IMR-90 (cell line): ENCODE measurements around the gene PRR16. TPM values are rescaled to one million over a fixed set of nuclear protein-coding genes. Genes with fewer than 3 reads are reported as not detected.

Experiments used
- ATAC-seq: fragments of 200-7000 bp; cut with Tn5 transposase; 2 replicates; pipeline ENCODE4 v1.9.1; 2020; ENCODE audit warnings: low read depth, mild to moderate bottlenecking, moderate library complexity
- BruUV-seq: library from RNA; stranded (reverse); fragments of 400-500 nt; replicated peaks from 2 replicates; lab custom pipeline; 2021; lab: Mats Ljungman, UMichigan
- CTCF ChIA-PET: fragments of 300-600 bp; formaldehyde crosslinking; extraction: SDS; loops from one replicate; lab custom pipeline; 2021; ENCODE audit warnings: antibody characterized with exemption; lab: Yijun Ruan, JAX
- POLR2A ChIA-PET: fragments of 300-600 bp; sonication (Branson Sonifier 250); formaldehyde crosslinking; loops from one replicate; lab custom pipeline; 2022; ENCODE audit warnings: antibody characterized with exemption; ENCODE audit not compliant: unreplicated experiment; lab: Charles Lee
- DNase-seq: peaks from one replicate; pipeline ENCODE4 v3.0.0; 2013
- H2AFZ ChIP-seq: replicated peaks from 2 replicates; pipeline ENCODE3; 2013; ENCODE audit warnings: low read length, mild to moderate bottlenecking; ENCODE audit not compliant: poor library complexity
- H2AK5ac ChIP-seq: 2 replicates; pipeline ENCODE4 v1.6.1; 2013; ENCODE audit warnings: low read depth, low read length, inconsistent platforms
- H2AK9ac ChIP-seq: replicated peaks from 2 replicates; pipeline ENCODE3; 2013; ENCODE audit warnings: mild to moderate bottlenecking, low read depth, low read length, moderate library complexity; ENCODE audit not compliant: poor library complexity
- H2BK120ac ChIP-seq: 2 replicates; pipeline ENCODE4 v1.6.1; 2013; ENCODE audit warnings: low read depth, low read length, inconsistent platforms
- H2BK15ac ChIP-seq: 3 replicates; pipeline ENCODE4 v1.6.1; 2013; ENCODE audit warnings: low read depth, low read length, inconsistent platforms
- H2BK20ac ChIP-seq: 2 replicates; pipeline ENCODE4 v1.6.1; 2013; ENCODE audit warnings: low read depth, mild to moderate bottlenecking, inconsistent platforms, low read length, moderate library complexity
- H2BK5ac ChIP-seq: 2 replicates; pipeline ENCODE4 v1.6.1; 2013; ENCODE audit warnings: mild to moderate bottlenecking, low read depth, low read length, inconsistent platforms; ENCODE audit not compliant: poor library complexity, severe bottlenecking
- H3K14ac ChIP-seq: replicated peaks from 2 replicates; pipeline ENCODE4 v1.6.1; 2013; ENCODE audit warnings: low read depth, low read length, inconsistent platforms
- H3K18ac ChIP-seq: 2 replicates; pipeline ENCODE4 v1.6.1; 2013; ENCODE audit warnings: low read depth, low read length, control low read depth
- H3K23ac ChIP-seq: 2 replicates; pipeline ENCODE4 v1.6.1; 2013; ENCODE audit warnings: low read depth, low read length, inconsistent platforms
- H3K27ac ChIP-seq: 2 replicates; pipeline ENCODE4 v1.5.1; 2013; ENCODE audit warnings: mild to moderate bottlenecking, control low read depth, low read length; ENCODE audit not compliant: insufficient read depth
- H3K27me3 ChIP-seq: 2 replicates; pipeline ENCODE4 v1.6.1; 2013; ENCODE audit warnings: low read length; ENCODE audit not compliant: control insufficient read depth, insufficient read depth
- H3K36me3 ChIP-seq: 2 replicates; pipeline ENCODE4 v1.6.1; 2013; ENCODE audit warnings: low read length, mixed read lengths; ENCODE audit not compliant: control insufficient read depth, insufficient read depth
- H3K4ac ChIP-seq: 2 replicates; pipeline ENCODE4 v1.6.1; 2013; ENCODE audit warnings: low read depth, low read length, inconsistent platforms
- H3K4me1 ChIP-seq: 2 replicates; pipeline ENCODE4 v1.6.1; 2013; ENCODE audit warnings: low read length, mixed read lengths; ENCODE audit not compliant: control insufficient read depth, insufficient read depth
- H3K4me2 ChIP-seq: 2 replicates; pipeline ENCODE4 v1.6.1; 2013; ENCODE audit warnings: low read depth, mild to moderate bottlenecking, control low read depth, low read length, moderate library complexity
- H3K4me3 ChIP-seq: 2 replicates; pipeline ENCODE4 v1.5.1; 2013; ENCODE audit warnings: low read depth, mild to moderate bottlenecking, control low read depth, low read length, moderate library complexity; ENCODE audit not compliant: insufficient read depth
- H3K56ac ChIP-seq: 2 replicates; pipeline ENCODE4 v1.6.1; 2013; ENCODE audit warnings: low read length, inconsistent platforms; ENCODE audit not compliant: insufficient read depth; ENCODE audit errors: extremely low read depth
- H3K79me1 ChIP-seq, 2 experiments: 2 replicates each; pipeline ENCODE4 v1.6.1; 2013; ENCODE audit warnings: low read length in 2 of 2, inconsistent platforms in 1 of 2, low read depth in 1 of 2
- H3K9ac ChIP-seq: 2 replicates; pipeline ENCODE4 v1.6.1; 2013; ENCODE audit warnings: low read depth, low read length, control low read depth
- H3K9me1 ChIP-seq: 2 replicates; pipeline ENCODE4 v1.6.1; 2013; ENCODE audit warnings: low read length, inconsistent platforms; ENCODE audit not compliant: insufficient read depth
- H3K9me3 ChIP-seq: 2 replicates; pipeline ENCODE4 v1.6.1; 2013; ENCODE audit warnings: low read length; ENCODE audit not compliant: control insufficient read depth, insufficient read depth
- H4K20me1 ChIP-seq: 2 replicates; pipeline ENCODE4 v1.6.1; 2013; ENCODE audit warnings: low read length, inconsistent platforms; ENCODE audit not compliant: insufficient read depth
- H4K5ac ChIP-seq: 2 replicates; pipeline ENCODE4 v1.6.1; 2013; ENCODE audit warnings: mild to moderate bottlenecking, low read depth, low read length, control low read depth
- H4K8ac ChIP-seq, 2 experiments: 2 replicates each; pipeline ENCODE4 v1.6.1; 2013; ENCODE audit warnings: low read depth in 2 of 2, low read length in 2 of 2, control low read depth in 1 of 2, inconsistent platforms in 1 of 2
- H4K91ac ChIP-seq: 2 replicates; pipeline ENCODE4 v1.6.1; 2013; ENCODE audit warnings: low read depth, low read length, inconsistent platforms; ENCODE audit not compliant: insufficient read depth
- CEBPB ChIP-seq: IDR thresholded peaks from 2 replicates; pipeline ENCODE4 v1.6.1; 2012; ENCODE audit warnings: low read depth, low read length, improper control_type of control experiment
- CHD1 ChIP-seq: IDR thresholded peaks from 2 replicates; pipeline ENCODE4 v1.6.1; 2012; ENCODE audit warnings: low read depth, low read length, improper control_type of control experiment
- MAFK ChIP-seq: IDR thresholded peaks from 2 replicates; pipeline ENCODE4 v1.6.1; 2012; ENCODE audit warnings: low read depth, low read length, improper control_type of control experiment
- MXI1 ChIP-seq: IDR thresholded peaks from 2 replicates; pipeline ENCODE4 v1.6.1; 2012; ENCODE audit warnings: low read depth, mild to moderate bottlenecking, low read length, moderate library complexity, borderline replicate concordance
- NFE2L2 ChIP-seq: fragments of 150-350 bp; IDR thresholded peaks from 2 replicates; pipeline ENCODE4 v1.6.1; 2016; ENCODE audit warnings: low read depth, mild to moderate bottlenecking, low read length
- POLR2A ChIP-seq: IDR thresholded peaks from 2 replicates; pipeline ENCODE4 v1.6.1; 2012; ENCODE audit warnings: mild to moderate bottlenecking, low read depth, low read length
- RAD21 ChIP-seq: IDR thresholded peaks from 2 replicates; pipeline ENCODE4 v1.6.1; 2012; ENCODE audit warnings: low read length, improper control_type of control experiment
- RCOR1 ChIP-seq: IDR thresholded peaks from 2 replicates; pipeline ENCODE4 v1.6.1; 2012; ENCODE audit warnings: mild to moderate bottlenecking, low read length, improper control_type of control experiment; ENCODE audit not compliant: insufficient replicate concordance
- SMC3 ChIP-seq: fragments of 150-350 bp; IDR thresholded peaks from 2 replicates; pipeline ENCODE4 v1.6.1; 2016; ENCODE audit warnings: low read depth, mild to moderate bottlenecking, antibody characterized with exemption, low read length, moderate library complexity
- USF2 ChIP-seq: fragments of 150-350 bp; IDR thresholded peaks from 2 replicates; pipeline ENCODE4 v1.6.1; 2017; ENCODE audit warnings: mild to moderate bottlenecking, antibody characterized with exemption, low read length, low read depth
- WGBS, 2 experiments: methylation state at CpG; one replicate each; pipeline versions ENCODE4 v1.1.5 to v1.1.7; 2013; ENCODE audit warnings: missing lambda C conversion rate in 2 of 2; ENCODE audit not compliant: insufficient read length in 1 of 2; ENCODE audit errors: extremely low coverage in 2 of 2; 5-methylcytosine and 5-hydroxymethylcytosine counted together
- dilution Hi-C: fragments of 300-500 bp; cut with HindIII; formaldehyde crosslinking; loops from one replicate; pipeline ENCODE4 v1.14.3; 2018; ENCODE audit warnings: low sequenced_read_pairs; ENCODE audit not compliant: unreplicated experiment
- in situ Hi-C: fragments of 300-500 bp; cut with MboI; formaldehyde crosslinking; loops from 3 replicates; pipeline ENCODE4 v1.14.3; 2019; ENCODE audit warnings: low sequenced_read_pairs, inconsistent platforms, mixed read lengths
- intact Hi-C: fragments of 100-400 bp; cut with micrococcal nuclease; formaldehyde crosslinking; loops from 2 replicates; pipeline ENCODE4 v1.10.0; 2022
- polyA plus RNA-seq, 3 experiments: library from polyadenylated mRNA; depleted of rRNA; stranded (reverse); fragments of >200 nt; gene quantifications; 2 replicates each; pipeline ENCODE4 v1.2.3, GENCODE V29; 2012; ENCODE audit warnings: low replicate concordance in 1 of 3
- total RNA-seq: library from RNA; depleted of rRNA; stranded (reverse); fragments of >200 nt; gene quantifications from 2 replicates; pipeline ENCODE4 v1.2.3, GENCODE V29; 2012

The PRR16 gene
- total and polyA plus RNA-seq, 2 of the 4 experiments (the other 2 are of a cell fraction) = 9.9 to 45.2 TPM

- no peak overlapping the region for H2BK15ac ChIP-seq
- no peak overlapping the region for H4K91ac ChIP-seq
- H3K18ac ChIP-seq = no peak overlapping the region
- H3K56ac ChIP-seq = no peak overlapping the region
- H3K4me3 ChIP-seq = no peak overlapping the region
- no peak overlapping the region for H2BK5ac ChIP-seq
- no peaks in the 10 kb centered on the region for H4K20me1 ChIP-seq
- dilution Hi-C loops = no loop called here
- no peak overlapping the region for H2AK9ac ChIP-seq
- no peak overlapping the region for H4K5ac ChIP-seq
- in situ Hi-C loops = no loop called here
- intact Hi-C loops = no loop called here
- no peaks in the 10 kb centered on the region for H3K9me1 ChIP-seq
- H3K27me3 ChIP-seq = no peaks in the 10 kb centered on the region
- no peak overlapping the region for H3K23ac ChIP-seq
- DNase-seq = no peak
- no peak overlapping the region for H3K4me2 ChIP-seq
- no peak overlapping the region for H2BK120ac ChIP-seq
- ChIA-PET CTCF (no interaction called here), POLR2A (no interaction called here)
- no peak overlapping the region for H3K4ac ChIP-seq
- H3K79me1 ChIP-seq = 0 out of 4 replicates have a peak, but pooled peaks cover 0 to 4% of the 10 kb centered on the region in 2 experiments
- no peak overlapping the region for H4K8ac ChIP-seq
- H3K14ac ChIP-seq = no peak overlapping the region
- no peak for TF ChIP-seq CHD1
- no peak for TF ChIP-seq RCOR1
- TF ChIP-seq USF2 = no peak
- no peak for TF ChIP-seq RAD21
- no peak for TF ChIP-seq MXI1
- no peak for TF ChIP-seq MAFK
- TF ChIP-seq POLR2A = no peak
- no peak for TF ChIP-seq NFE2L2
- no peak for TF ChIP-seq SMC3
- no peak for TF ChIP-seq CEBPB
- H3K4me1 ChIP-seq = no peaks in the 10 kb centered on the region
- no peak overlapping the region for H3K9ac ChIP-seq
- no peak for ATAC-seq
- 100% methylated on average over 1 of the region's 2 CpGs; no CpG with 5 or more reads in 1 of the 2 experiments for WGBS, 2 experiments
- no peaks in the 10 kb centered on the region for H3K36me3 ChIP-seq
- H2BK20ac ChIP-seq = no peak overlapping the region
- H3K9me3 ChIP-seq = no peaks in the 10 kb centered on the region
- H3K27ac ChIP-seq = no peak overlapping the region
- no TSS peak for BruUV-seq
- H2AK5ac ChIP-seq = no peak overlapping the region
- H2AFZ ChIP-seq = no peak overlapping the region
These were observed 228.2 kb downstream of the PRR16 start for GRCh38 chr5:120692325-120692724.
